SK-N-SH (cell line): ENCODE results near the gene MST1. TPM values are rescaled to one million over a fixed set of nuclear protein-coding genes. Genes with fewer than 3 reads are reported as not detected.
"Not testable (repeated sequence)": the region's sequence is repeated elsewhere in the genome, so short reads cannot be mapped to it uniquely, and the experiment has no call there.

ENCODE experiments used
- CTCF ChIA-PET: fragments of 300-600, 350-600 bp; formaldehyde crosslinking; extraction: SDS; loops from one replicate; lab custom pipeline; 2021; lab: Yijun Ruan, JAX
- POLR2A ChIA-PET: fragments of 350-600 bp; sonication (Branson Sonifier 250); formaldehyde crosslinking; extraction: SDS; loops from one replicate; lab custom pipeline; 2020; ENCODE audit warnings: antibody characterized with exemption, inconsistent platforms; lab: Yijun Ruan, JAX
- DNase-seq: peaks from one replicate; pipeline ENCODE4 v3.0.0; 2012
- H2AFZ ChIP-seq: fragments of 200-600 bp; sonication (generic); 2 replicates; pipeline ENCODE4 v1.8.1; 2016; ENCODE audit warnings: antibody characterized with exemption, mild to moderate bottlenecking, low read depth
- H3F3A ChIP-seq: fragments of 200-600 bp; sonication (generic); replicated peaks from 2 replicates; pipeline ENCODE3; 2016; ENCODE audit warnings: antibody characterized with exemption, mild to moderate bottlenecking; ENCODE audit not compliant: insufficient read depth
- H3K27ac ChIP-seq, 2 experiments: fragments of 200-500 bp in 1 of 2; fragments of 200-600 bp in 1 of 2; sonication (Bioruptor generic) in 1 of 2; sonication (generic), shearing (Covaris generic) in 1 of 2; 2 replicates each; pipeline versions ENCODE4 v1.5.1 to v1.6.1; 2014 to 2016; ENCODE audit warnings: low read depth in 2 of 2, inconsistent platforms in 1 of 2, low read length in 1 of 2, mild to moderate bottlenecking in 1 of 2, mixed read lengths in 1 of 2
- H3K27me3 ChIP-seq: fragments of 200-600 bp; sonication (generic), shearing (Covaris generic); 2 replicates; pipeline ENCODE4 v1.6.1; 2016; ENCODE audit warnings: mixed run types; ENCODE audit not compliant: insufficient read depth
- H3K36me3 ChIP-seq, 2 experiments: fragments of 200-500 bp in 1 of 2; fragments of 200-600 bp in 1 of 2; sonication (Bioruptor generic) in 1 of 2; sonication (generic) in 1 of 2; replicated peaks in 1 of 2; 2 replicates each; pipeline versions ENCODE3 to v1.5.1; 2014 to 2016; ENCODE audit warnings: low read length in 1 of 2, mild to moderate bottlenecking in 1 of 2; ENCODE audit not compliant: insufficient read depth in 2 of 2, control insufficient read depth in 1 of 2
- H3K4me1 ChIP-seq, 2 experiments: fragments of 200-500 bp in 1 of 2; fragments of 200-600 bp in 1 of 2; sonication (Bioruptor generic) in 1 of 2; sonication (generic), shearing (Covaris generic) in 1 of 2; 2 replicates each; pipeline versions ENCODE4 v1.5.1 to v1.6.1; 2014 to 2016; ENCODE audit warnings: low read depth in 1 of 2, low read length in 1 of 2, mixed run types in 1 of 2; ENCODE audit not compliant: insufficient read depth in 2 of 2, control insufficient read depth in 1 of 2
- H3K4me2 ChIP-seq: fragments of 200-600 bp; sonication (generic), shearing (Covaris generic); 2 replicates; pipeline ENCODE4 v1.6.1; 2017; ENCODE audit warnings: mixed run types
- H3K4me3 ChIP-seq, 2 experiments: fragments of 200-500 bp in 1 of 2; fragments of 200-600 bp in 1 of 2; sonication (Bioruptor generic) in 1 of 2; sonication (generic), shearing (Covaris generic) in 1 of 2; 2 replicates each; pipeline versions ENCODE4 v1.5.1 to v1.8.1; 2014 to 2016; ENCODE audit warnings: low read depth in 2 of 2, inconsistent platforms in 1 of 2, low read length in 1 of 2, mild to moderate bottlenecking in 1 of 2, mixed read lengths in 1 of 2, moderate library complexity in 1 of 2
- H3K79me2 ChIP-seq: fragments of 200-600 bp; sonication (generic); 2 replicates; pipeline ENCODE4 v1.8.1; 2017; ENCODE audit warnings: mild to moderate bottlenecking; ENCODE audit not compliant: insufficient read depth
- H3K9ac ChIP-seq: fragments of 200-600 bp; sonication (generic); 2 replicates; pipeline ENCODE4 v1.6.1; 2017; ENCODE audit warnings: mixed run types
- H3K9me2 ChIP-seq: fragments of 200-600 bp; sonication (generic); 2 replicates; pipeline ENCODE4 v1.6.1; 2017; ENCODE audit warnings: mixed run types
- H3K9me3 ChIP-seq: fragments of 200-600 bp; sonication (generic); 2 replicates; pipeline ENCODE4 v1.6.1; 2017; ENCODE audit warnings: mixed run types, mild to moderate bottlenecking, moderate library complexity
- H4K20me1 ChIP-seq: fragments of 200-600 bp; sonication (generic); 2 replicates; pipeline ENCODE4 v1.6.1; 2017; ENCODE audit warnings: mild to moderate bottlenecking, mixed run types; ENCODE audit not compliant: insufficient read depth
- ELF1 ChIP-seq: IDR thresholded peaks from 2 replicates; pipeline ENCODE4 v1.4.0; 2012
- EP300 ChIP-seq, 2 experiments: IDR thresholded peaks; 2 replicates each; pipeline versions ENCODE4 v1.4.0 to v1.6.1; 2012; ENCODE audit warnings: borderline replicate concordance in 1 of 2, low read depth in 1 of 2, low read length in 1 of 2
- GATA2 ChIP-seq: sonication (generic); formaldehyde crosslinking; IDR thresholded peaks from 2 replicates; pipeline ENCODE4 v1.5.0; 2020; ENCODE audit warnings: mild to moderate bottlenecking, missing genetic modification reagents
- RXRA ChIP-seq: IDR thresholded peaks from 2 replicates; pipeline ENCODE4 v1.4.0; 2012; ENCODE audit warnings: low read depth, mild to moderate bottlenecking, borderline replicate concordance
- SIN3A ChIP-seq: IDR thresholded peaks from 2 replicates; pipeline ENCODE4 v1.6.1; 2012; ENCODE audit warnings: low read depth, mild to moderate bottlenecking, low read length, moderate library complexity, borderline replicate concordance
- TEAD4 ChIP-seq: IDR thresholded peaks from 2 replicates; pipeline ENCODE4 v1.4.0; 2012; ENCODE audit warnings: mild to moderate bottlenecking, borderline replicate concordance; ENCODE audit not compliant: insufficient read depth
- ZBTB33 ChIP-seq: IDR thresholded peaks from 2 replicates; pipeline ENCODE4 v1.4.0; 2012; ENCODE audit warnings: low read depth, borderline replicate concordance
- WGBS: methylation state at CpG from one replicate; pipeline ENCODE4 v1.1.6; 2017; ENCODE audit warnings: low lambda C conversion rate; 5-methylcytosine and 5-hydroxymethylcytosine counted together
- polyA plus RNA-seq, 3 experiments: library from polyadenylated mRNA; depleted of rRNA; stranded (reverse); fragments of >200 nt; gene quantifications; 2 replicates each; pipeline ENCODE4 v1.2.3, GENCODE V29; 2012
- TF ChIP-seq, protein P1 (sequence below): IDR thresholded peaks from 2 replicates; pipeline ENCODE4 v1.4.0; 2012; ENCODE audit warnings: low read depth

MST1 gene
- polyA plus RNA-seq, 1 of the 3 experiments (the other 2 are of a cell fraction), result 35.1 TPM

DNA sequence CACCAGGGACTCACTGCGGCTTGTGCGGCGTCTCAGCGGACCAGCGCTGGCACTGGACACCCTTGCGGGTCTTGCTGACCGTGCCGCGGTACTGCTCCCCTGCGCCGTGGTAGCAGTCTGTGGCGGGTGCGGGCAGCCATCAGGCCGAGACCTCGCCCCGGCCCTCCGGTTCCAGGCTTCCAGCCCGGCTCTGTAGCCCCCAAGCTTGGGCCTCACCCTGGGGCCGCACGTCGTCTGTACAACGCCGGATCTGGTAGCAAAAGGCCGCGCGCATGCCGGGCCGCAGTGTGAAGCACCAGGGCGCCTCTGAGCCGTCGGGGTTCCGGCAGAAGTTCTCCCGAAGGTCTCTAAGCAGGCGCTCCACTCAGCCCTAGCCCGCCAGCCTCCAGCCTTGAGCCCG is 3.4 kb downstream of the MST1 start:
- H4K20me1 ChIP-seq, H3K27ac ChIP-seq, H3K4me3 ChIP-seq, H2AFZ ChIP-seq, H3K9ac ChIP-seq, H3K27me3 ChIP-seq, H3K9me2 ChIP-seq, H3K4me2 ChIP-seq, H3F3A ChIP-seq, H3K9me3 ChIP-seq, POLR2A ChIA-PET, DNase-seq: not testable (repeated sequence)
- WGBS, result 93% methylated on average over 3 of the region's 36 CpGs
- H3K36me3 ChIP-seq, result peaks cover 0 to 29% of the 10 kb centered on the region in 2 experiments
- peaks cover 14% of the 10 kb centered on the region for H3K79me2 ChIP-seq
- peaks cover 5 to 20% of the 10 kb centered on the region in 2 experiments; a peak in 2 of 4 replicates for H3K4me1 ChIP-seq
- CTCF ChIA-PET, result interaction anchor here (1.4 kb wide), 1 partner anchor 14 kb away, joined by 6 read pairs; no protein-coding TSS in a partner anchor

- Histone ChIP-seq H3K36me3 (peaks cover 0 to 36% of the 10 kb centered on the region in 2 experiments), H3K4me1 (peaks cover 5 to 13% of the 10 kb centered on the region in 2 experiments; a peak in 2 of 4 replicates)
- CTCF ChIA-PET, result interaction anchor here (1.4 kb wide), 1 partner anchor 13 kb away, joined by 6 read pairs; no protein-coding TSS in a partner anchor
- DNase-seq, POLR2A ChIA-PET, H3K4me2 ChIP-seq, H3K9me3 ChIP-seq, H3K4me3 ChIP-seq, H3K27ac ChIP-seq, H3K9ac ChIP-seq, H3K9me2 ChIP-seq, H4K20me1 ChIP-seq, H2AFZ ChIP-seq, H3K79me2 ChIP-seq, H3F3A ChIP-seq, H3K27me3 ChIP-seq: not testable (repeated sequence)
- WGBS, result 100% methylated on average over 10 of the region's 10 CpGs
Observed at GRCh38 chr3:49685103-49685502, 4.2 kb downstream of the MST1 start.

DNA sequence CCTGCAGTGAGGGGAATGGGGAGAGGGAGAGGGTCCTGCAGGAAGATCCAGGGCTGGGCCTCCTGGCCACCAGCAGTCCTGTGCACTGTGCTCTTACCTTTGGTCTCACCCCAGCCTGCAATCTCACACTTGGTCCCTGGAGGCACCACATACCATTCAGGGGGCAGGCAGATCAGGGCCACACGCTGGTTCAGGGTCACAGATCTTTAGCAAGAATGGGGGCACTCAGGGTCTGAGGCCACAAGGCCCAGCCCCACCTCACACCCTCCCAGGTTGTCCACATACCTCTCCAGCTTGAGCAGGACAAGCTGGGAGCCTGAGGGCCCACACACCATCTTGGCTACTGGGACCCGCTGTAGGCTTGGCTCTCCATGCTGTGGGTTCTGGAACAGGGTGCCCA is 4.8 kb downstream of the MST1 start:
- CTCF ChIA-PET, result interaction anchor here (1.4 kb wide), 1 partner anchor 13 kb away, joined by 6 read pairs; no protein-coding TSS in a partner anchor
- H3K4me3 ChIP-seq, H3K9me3 ChIP-seq, H2AFZ ChIP-seq, H3K4me2 ChIP-seq, H3K79me2 ChIP-seq, H3K27ac ChIP-seq, POLR2A ChIA-PET, H3K27me3 ChIP-seq, DNase-seq, H3K9ac ChIP-seq, H3F3A ChIP-seq, H4K20me1 ChIP-seq, H3K9me2 ChIP-seq: not testable (repeated sequence)
- Histone ChIP-seq H3K36me3 (peaks cover under 1 to 43% of the 10 kb centered on the region in 2 experiments), H3K4me1 (peaks cover 5 to 13% of the 10 kb centered on the region in 2 experiments; a peak in 2 of 4 replicates)
- WGBS, result no CpG with 5 or more reads among the region's 2 CpGs

- Histone ChIP-seq H3K9ac (no peak overlapping the region), H3K9me3 (no peaks in the 10 kb centered on the region), H3K27me3 (no peaks in the 10 kb centered on the region), H3K9me2 (no peaks in the 10 kb centered on the region), H4K20me1 (no peaks in the 10 kb centered on the region), H3K79me2 (no peaks in the 10 kb centered on the region), H3K4me2 (no peak overlapping the region), H3K4me3 (no peak overlapping the region), H2AFZ (no peak overlapping the region), H3K27ac (no peak overlapping the region), H3K36me3 (peaks cover 8 to 56% of the 10 kb centered on the region in 2 experiments), H3F3A (no peaks in the 10 kb centered on the region), H3K4me1 (peaks cover 0 to 4% of the 10 kb centered on the region in 2 experiments; a peak in 1 of 4 replicates)
- no peak for DNase-seq
- CTCF ChIA-PET, result interaction anchor here (0.8 kb wide), 1 partner anchor 144 kb away, joined by 3 read pairs; no protein-coding TSS in a partner anchor
- 100% methylated on average over 5 of the region's 6 CpGs for whole genome bisulfite sequencing
- POLR2A ChIA-PET, result no interaction called here
- TF ChIP-seq GATA2 (CRISPR knock-in tag) (no peak), RXRA (no peak), EP300 (IDR thresholded peaks at IDR 0.05; ENCODE audit: borderline replicate concordance in 1 of 2, low read depth in 1 of 2, low read length in 1 of 2) (no peak), TEAD4 (no peak), ELF1 (no peak), SIN3A (no peak), ZBTB33 (no peak)
- TF ChIP-seq, protein P1, sequence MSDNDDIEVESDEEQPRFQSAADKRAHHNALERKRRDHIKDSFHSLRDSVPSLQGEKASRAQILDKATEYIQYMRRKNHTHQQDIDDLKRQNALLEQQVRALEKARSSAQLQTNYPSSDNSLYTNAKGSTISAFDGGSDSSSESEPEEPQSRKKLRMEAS, result no peak
Observed at GRCh38 chr3:49683162-49683561, 6.1 kb downstream of the MST1 start.
